ELF-1 (cell line): ENCODE data around the gene WDR35.

Source experiments
- DNase-seq: peaks from one replicate; pipeline ENCODE4 v3.0.0-alpha.2; 2016; ENCODE audit warnings: low read depth, low spot score

The WDR35 gene

DNA sequence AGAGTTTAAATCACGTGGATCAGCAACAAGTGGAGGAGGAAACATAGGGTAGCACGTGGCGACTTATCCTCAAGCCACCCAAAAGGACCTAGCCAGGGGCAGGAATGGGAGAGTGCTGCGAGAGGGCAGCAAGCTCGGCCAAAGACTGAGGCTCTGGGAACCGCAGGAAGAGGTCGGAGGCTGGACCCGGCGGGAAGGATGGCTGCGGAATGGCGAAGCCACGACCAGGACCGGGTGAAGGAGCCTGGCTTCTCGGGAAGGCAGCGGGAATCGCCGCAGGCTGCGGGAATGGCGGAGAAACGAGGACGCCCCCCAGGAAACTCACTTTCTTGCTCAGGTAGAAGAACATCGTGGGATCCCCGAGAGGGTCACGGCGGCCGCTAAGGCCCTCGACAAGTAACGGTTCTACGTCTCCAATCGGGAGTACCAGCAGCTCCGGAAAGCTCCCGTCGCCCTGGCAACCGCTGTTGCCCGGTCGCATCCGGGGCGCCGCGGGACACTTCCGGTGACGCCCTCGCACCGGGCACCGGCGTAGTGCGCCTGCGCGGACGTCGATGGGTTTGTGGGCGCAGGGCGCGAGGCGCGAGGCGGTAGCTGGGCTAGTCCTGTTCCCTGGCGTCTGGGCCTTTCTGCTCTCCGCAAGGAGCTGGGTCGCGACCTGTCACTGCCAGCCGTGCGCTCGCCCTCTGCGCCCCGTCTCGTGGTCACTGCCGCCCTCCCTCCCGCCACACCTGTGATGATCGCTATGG is at the start of gene WDR35:
Gene WDR35, minus strand, starts transcription at position 439 of the 749 bp plus-strand sequence. Its CDS starts 90 bp downstream, at position 349.
- DNase-seq: peak; percentile 93

DNA sequence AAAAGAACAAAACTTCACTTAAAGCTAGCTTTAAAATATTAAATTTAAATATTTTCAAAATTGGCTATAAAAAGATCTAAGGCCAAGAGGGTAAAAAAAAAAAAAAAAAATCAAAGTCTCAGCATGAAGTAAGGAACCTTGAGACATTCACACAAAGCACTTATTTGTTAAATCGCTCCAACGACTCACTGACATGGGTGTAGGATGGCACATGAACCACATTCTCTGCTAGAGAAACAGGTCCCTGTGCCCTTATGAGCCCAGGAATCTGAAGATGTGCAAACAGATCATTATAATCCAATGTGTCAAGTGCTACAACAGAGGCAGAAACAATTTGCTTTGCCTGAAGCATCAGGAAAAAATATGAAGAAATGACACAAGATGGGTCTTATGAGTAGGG is 47.8 kb upstream of the WDR35 start:
- no peak for DNase-seq

DNA sequence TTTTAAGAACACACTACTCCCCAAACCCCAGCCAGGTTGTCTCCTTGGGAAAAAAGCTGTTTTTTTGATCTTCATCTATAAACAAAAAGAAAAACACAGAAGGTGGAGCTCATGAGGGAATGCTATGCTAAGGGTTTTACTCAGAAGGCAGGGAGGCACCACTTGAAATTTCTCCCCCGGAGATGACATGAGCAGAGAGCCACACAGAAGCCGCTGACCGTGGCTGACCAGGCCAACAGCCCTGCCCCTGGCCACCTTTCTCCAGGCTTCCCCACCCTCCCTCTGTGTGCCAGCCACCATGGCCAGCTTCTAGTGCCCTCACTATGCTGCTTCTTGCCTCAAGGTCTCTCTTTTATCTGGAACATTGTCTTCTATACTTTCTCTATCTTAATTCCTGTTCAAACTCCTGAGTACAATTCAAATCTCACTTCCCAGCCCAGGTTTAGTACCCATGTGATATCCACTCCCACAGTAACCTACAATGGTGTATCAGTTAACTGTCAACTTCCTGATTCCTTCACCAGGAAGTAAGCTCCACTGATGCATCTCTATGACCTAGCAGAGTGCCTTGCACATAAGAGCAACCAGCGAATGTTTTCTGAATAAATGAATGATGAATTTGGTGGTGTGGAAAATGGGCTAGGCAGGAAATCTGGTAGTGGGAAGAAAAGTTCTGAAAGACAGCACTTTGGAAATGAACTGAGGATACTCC is 46.2 kb upstream of the WDR35 start:
- no peak for DNase-seq

DNA sequence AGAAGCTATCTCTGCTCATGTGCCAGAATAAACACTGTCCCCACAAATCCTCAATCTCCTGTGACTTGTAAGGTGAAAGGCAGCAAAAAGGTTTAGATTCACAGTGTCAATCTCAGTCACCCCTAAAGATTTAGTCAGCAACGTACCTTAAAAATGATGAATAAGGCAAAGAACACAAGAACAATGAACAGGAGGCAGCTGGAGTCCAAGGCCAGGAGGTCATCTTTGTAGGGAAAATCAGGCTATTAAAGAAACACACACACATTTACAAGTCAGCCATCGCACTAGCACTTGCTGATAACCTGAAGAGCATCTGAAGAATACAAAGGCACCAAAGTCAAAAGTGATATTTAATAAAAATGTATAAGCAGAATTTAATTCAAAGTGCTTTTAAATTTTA is 44.9 kb upstream of the WDR35 start:
- DNase-seq: no peak

DNA sequence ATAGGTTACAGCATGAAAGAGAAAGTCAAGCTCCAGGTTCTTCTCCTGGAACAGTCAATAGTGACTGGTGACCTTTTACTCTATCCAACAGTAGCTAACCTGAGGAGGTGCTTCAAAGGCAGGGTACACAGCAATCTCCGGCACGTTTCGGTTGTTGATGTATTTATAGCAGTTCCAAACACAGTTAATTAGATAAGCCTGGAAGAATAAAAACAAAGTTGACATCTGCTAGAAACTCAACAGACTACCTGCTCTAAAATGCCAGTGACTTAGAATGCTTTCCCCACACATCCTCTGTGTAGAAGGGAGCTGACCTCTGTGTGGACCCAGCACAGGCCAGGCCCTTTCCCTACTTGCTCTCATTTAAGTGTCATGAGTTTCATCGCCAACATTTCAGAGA is 44.3 kb upstream of the WDR35 start:
- no peak for DNase-seq

DNA sequence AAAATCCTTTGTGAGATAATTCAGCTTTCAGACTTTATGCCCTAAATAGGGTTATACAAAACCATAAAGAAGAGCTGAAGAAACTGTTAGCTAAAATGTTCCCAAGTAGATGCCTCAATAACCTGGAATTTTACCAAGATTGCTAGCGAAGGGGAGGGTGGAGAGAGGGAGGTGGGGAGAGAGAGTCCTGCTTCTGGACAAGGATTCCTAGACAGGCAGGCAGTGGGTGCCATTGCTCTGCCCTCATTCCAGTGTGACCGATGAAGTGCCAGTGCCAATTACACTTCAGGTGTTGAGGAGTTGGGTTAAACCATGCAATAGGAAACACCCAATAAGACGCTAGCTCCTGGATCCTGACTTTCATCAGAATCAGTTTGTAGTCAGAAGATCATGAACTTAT is 43.4 kb upstream of the WDR35 start:
- DNase-seq: no peak

DNA sequence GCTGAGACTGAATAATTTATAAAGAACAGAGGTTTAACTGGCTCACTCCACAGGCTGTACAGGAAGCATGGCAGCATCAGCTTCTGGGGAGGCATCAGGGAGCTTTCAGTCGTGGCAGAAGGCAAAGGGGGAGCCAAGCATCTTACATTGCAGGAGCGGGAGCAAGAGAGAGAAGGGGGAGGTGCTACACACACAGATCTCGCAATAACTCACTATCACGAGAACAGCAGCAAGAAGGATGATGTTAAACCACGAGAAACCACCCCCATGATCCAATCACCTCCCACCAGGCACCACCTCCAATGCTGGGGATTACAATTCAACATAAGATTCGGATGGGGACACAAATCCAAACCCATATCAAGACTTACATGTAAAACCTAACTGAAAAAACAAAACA is 40.3 kb upstream of the WDR35 start:
- no peak for DNase-seq

DNA sequence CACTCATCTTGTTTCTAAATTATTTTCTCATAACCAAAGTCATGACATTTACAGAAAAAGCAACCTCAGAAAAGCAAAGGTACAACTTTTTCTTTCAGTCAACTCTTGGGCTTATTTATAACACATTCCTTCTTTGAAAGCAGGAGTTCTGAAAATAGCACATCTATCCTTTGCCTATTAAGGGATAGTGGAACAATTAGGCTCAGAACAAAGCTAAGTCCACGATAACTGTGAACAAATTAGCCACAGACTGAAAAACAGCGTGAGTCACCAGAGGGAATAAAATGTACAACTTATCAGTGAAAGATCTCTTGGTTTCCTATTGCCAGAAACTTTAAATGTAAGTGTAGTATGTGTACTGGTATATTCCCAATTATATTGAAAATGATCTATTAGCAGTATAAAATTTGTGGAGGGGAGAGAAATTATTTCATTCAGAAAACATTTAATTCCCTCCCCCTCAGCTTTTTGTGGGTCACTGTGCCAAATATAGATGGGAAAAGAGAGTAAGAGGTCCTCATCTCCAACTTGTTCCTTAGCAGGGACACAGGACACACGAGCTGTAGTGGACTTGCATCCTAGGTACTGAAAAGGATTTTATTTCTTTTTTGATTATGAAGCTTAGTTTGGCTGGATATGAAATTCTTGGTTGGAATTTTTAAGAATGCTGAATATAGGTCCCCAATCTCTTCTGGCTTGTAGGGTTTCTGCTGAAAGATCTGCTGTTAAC is 38.0 kb upstream of the WDR35 start:
- DNase-seq: no peak

DNA sequence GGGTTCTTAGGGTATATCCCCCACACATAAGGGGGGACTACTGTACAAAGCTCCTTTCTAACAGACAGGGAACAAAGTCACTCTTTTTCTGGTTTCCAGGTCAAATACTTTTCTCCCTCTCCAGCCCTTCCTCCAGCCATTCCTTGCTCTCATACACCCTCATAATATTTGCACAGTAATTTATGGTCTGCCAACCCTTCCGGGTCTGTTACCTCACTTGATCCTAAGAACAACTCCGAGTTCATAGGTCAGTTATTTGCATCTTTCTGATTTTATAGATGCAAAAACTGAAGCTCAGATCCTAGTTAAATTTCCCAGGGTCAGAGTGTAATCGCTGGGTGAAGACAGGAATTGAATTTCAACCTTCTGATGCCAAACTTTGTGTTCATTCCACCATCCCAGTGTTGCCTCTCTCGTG is 37.4 kb upstream of the WDR35 start:
- no peak for DNase-seq

DNA sequence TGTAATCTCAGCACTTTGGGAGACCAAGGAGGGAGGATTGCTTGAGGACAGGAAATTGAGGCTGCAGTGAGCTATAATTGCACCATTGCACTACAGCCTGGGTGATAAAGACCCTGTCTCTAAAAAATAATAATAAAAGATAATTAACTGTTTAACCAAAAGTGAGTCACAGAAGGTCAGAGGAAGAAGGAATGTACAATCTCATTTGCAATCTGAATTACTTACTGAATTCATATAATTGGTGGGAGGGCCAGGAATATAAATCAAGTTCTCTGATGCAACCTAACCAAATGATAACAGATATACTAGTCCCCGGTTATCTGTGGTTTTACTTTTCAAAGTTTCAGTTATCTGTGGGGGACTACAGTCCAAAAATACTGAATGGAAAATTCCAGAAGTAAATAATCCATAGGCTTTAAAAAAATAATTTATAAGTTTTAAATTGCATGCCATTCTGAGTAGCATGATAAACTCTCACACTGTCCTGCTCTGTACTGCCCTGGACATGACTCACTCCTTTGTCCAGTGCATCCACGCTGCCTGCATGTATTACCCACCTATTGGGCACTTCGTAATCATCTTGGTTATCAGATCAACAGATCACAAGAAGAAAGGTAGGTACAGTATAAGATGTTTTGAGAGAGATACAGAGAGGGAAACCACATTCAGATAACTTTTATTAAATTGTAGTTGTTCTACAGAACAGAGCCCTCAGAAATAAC is 35.3 kb upstream of the WDR35 start:
- DNase-seq: no peak

DNA sequence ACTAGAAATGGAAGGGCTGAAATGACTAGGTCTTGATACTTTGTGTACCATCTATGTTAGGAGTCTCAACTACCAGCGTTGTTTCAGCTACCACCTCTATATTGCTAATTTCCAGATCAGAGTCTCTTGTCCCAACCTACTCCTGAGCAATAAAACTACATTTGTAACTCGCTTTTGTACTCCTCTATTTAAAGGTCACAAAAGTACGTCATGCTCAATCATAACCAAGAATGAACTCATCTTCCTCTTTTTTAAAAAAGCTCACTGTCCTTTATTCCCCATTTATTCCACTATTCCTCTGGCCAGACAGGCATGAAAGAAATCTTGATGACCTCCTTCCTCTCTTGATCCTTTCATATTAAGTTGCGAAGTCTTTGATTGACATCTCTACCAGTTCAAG is 33.8 kb upstream of the WDR35 start:
- DNase-seq: no peak

DNA sequence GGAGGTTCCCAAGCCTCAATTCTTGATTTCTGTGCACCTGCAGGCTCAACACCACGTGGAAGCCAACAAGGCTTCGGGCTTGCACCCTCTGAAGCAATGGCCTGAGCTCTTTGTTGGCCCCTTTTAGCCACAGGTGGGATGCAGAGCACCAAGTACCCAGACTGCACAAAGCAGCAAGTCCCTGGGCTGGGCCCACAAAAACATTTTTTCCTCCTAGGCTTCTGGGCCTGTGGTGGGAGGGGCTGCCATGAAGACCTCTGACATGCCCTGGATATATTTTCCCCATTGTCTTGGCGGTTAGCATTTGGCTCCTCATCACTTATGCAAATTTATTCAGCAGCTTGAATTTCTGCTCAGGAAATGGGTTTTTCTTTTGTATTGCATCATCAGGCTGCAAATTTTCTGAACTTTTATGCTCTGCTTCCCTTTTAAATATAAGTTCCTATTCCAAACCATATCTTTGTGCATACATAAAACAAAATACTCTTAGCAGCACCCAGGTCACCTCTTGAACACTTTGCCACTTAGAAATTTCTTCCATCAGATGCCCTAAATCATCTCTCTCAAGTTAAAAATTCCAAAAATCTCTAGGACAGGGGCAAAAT is 31.6 kb upstream of the WDR35 start:
- DNase-seq: no peak

DNA sequence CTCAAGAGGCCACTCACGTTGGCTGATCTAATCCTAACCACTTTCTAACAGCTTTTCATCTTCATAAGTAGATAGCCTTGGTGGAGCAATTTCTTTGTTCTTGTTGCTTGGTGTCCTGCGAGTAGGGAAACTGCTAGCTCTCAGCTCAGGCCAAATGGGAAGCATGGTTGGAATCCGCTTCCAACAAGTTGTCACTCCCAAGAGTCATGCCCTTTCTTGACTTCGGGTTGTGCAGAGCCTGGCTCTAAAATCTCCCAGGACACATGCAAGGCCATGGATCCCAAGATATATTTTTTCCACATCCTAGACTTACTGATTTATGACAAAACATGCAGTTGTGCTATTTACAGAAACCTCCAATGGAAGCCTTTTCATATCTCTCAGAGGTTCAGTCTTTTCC is 29.8 kb upstream of the WDR35 start:
- DNase-seq: no peak

DNA sequence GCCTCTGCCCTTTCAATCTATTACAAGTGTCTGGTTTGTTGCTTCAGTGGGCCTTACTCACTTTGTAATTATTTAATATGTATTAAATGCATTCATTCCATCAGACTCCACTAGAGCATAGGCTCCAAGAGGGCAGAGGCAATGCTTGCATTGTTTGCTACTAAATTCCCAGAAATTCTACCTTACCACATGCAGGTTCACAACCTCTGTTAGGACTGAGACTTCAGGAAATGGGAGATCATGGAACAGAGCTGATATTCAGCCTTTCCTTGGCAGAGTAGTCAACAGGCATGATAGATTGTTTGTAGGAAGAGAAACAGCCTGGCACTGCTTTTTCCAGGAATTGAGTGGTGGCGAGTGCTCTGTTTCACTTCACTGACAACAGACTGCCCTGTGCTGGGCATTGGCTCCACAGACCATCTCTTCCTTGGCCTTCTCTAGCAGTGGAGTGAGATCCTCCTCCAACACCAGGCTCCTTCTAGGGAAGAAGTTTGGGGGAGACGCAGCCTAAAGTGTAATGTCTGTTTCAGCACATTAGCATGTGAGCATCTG is 28.8 kb upstream of the WDR35 start:
- DNase-seq: no peak

DNA sequence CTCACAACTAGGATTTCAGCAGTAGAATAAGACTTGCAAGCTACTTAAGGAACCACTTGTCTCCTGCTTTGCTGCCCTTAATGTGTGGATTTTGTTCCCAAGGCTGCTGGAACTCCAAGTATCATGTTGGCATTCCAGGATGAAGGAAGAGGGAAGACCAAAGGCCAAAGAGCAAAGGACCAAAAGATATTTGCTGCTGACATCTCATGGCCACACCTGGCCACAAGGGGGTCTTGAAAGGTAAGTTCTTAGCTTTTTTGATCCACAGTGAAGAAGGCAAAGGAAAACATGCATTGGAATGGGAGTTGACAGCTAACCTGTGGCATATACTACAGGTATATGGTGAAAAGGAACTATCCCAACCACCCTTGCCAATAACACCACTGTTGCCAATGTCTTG is 26.4 kb upstream of the WDR35 start:
- DNase-seq: peak; percentile 20

DNA sequence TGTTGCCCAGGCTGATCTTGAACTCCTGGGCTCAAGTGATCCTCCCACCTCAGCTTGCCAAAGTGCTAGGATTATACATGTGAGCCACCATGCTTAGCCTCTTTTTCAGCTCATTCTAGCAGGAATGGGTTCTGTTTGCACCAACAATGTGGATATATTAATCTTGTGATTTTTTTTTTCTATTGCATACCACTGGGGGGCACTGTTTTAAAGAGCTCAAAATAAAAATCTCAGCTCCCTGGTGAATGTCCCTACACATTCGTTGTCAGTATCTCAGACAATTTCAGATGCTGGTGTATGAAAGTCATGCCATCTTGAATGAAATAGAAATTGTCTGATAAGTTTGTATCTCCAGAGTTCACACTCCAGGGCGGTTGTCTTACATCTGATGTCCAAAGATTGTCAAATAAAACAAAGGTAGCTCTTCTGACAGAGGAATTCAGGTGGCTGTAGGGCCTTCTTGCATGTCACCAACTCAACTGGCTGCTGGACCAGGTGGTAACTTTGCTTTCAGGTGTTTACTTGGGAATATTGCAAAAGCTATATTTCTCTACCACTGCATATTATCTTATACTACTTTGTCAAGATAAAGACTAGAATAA is 25.7 kb upstream of the WDR35 start:
- DNase-seq: no peak

DNA sequence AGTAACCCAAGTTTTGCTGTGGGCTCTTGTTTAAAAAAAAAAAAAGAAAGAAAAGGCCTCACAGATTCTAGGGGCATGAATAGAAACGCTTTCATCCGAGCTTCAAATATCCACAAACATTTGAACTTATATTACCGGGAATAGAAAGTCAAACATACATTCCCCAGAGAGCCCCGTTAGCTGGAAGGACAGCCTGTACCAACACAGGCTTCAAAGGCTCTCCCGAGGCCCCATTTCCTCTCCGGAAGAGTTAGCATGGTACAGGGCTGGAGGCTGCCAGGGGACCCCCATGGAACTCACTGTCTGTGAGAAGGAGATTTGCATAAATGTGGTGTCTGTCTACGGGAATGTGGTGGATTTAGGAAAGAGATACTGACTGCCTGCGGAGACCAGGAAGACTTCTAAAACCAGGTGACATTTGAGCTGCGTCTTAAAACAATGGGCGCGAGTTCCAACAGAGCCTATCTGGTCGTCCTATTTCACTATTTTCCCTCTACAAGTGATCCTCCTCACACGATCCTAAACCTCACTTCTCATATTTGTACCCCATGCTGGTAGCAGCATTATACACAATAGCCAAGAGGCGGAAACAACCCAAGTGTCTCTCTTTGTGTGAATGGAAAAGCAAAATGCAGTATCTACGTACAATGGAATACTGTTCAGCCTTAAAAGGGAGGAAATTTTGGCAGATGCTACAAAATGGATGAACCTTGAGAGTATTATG is 23.4 kb upstream of the WDR35 start:
- peak; percentile 34 for DNase-seq

DNA sequence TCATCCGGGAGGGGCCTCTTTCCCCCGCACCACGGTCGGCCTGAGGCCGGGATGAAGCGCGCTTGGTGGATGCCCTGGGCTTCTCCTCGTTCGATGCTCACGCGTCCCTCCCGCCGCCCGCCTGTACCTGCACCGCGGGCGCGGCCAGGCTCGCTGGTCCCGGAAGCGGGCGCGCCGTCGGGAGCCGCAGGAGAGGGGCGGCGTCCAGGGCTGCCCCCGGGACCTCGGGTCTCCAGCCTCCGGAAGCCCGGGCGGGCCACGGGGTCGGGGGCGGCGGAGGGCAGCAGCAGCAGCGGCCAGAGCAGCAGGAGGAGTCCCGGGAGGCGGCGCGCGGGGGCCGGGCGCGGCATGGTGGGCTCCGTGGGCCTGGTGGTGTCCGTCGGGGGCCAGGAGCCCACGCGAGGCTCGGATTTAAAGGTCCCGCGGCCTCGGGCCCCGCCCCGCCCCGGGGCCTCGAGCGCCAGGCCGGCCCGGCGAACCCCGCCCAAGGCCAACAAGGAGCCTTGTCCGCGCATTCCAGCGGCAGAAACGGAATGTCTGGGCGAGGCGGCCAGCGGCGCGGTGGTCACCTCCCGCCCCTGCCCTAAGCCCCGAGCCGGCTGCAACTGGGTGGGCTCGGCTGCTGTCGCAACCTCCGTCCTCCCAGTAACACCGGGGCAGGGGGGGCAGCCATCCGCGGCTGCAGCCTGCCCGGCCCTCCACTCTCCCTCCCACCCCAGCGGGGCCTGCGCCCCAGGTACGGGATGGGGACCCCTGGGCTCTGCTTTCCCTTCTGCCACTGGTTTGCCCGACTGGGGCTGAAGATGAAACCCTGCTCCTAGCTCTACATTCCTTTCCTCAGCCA is 22.6 kb upstream of the WDR35 start, which contains the start of gene MATN3:
Gene MATN3, minus strand, starts transcription at position 387 of the 844 bp plus-strand sequence. Its CDS starts 37 bp downstream, at position 350.
- peak; percentile 84 for DNase-seq

DNA sequence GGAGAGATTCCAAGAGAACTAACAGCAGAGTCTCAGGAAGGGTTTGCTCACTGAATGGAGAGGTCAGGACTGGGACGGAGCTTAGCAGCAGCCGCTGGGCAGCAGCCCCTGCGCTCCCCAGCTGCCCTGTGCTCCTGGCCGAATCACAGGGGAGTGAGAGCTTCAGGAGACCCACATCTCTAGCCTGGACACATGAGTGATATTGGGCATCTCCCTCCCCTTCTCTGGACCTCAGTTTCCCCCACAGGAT is 22.1 kb upstream of the WDR35 start:
- DNase-seq: peak; percentile 31
